ENCODE data around the gene C19orf44.

The C19orf44 gene

DNA sequence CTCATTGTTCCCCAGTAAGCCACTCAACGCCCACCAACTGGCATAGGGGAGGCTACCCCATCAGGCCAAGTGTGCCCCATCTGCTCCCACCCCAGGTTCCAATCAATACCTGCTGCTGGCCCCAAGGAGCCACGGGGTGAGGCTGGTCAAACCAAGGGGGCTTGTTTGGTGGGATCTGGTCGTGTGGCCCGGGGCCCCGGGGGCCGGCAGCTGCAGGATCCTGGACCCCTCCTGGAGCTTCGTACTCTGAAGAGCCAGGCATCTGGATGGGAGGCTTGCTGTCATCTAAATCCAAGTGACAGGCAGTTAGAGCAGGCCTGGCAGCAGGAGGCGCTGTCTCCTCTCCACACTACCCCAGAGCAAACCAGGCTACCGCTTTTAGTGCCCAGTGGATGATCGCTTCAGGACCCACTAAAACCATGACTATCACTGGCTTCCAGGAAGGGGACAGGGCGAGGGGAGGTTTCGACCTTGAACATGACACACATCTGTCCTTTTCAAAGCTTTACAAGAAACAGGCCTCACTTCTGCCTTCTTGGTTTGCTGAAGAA, 31.9 kb downstream of the C19orf44 start:
- H3K9ac ChIP-seq (ENCODE audit: low read depth, low read length) = no peak overlapping the region
- no peaks in the 10 kb centered on the region for H3K27me3 ChIP-seq (ENCODE audit: control insufficient read depth, insufficient read depth, low read length)
- no peaks in the 10 kb centered on the region for H3K4me1 ChIP-seq (ENCODE audit: control insufficient read depth, insufficient read depth, low read length)
- no peak overlapping the region for H3K4me3 ChIP-seq (ENCODE audit: low read depth, low read length)
- H3K36me3 ChIP-seq (ENCODE audit: control insufficient read depth, insufficient read depth, low read length) = peaks cover 99% of the 10 kb centered on the region
- no peak overlapping the region for H3K27ac ChIP-seq (ENCODE audit: low read depth, low read length)
- H3K9me3 ChIP-seq (ENCODE audit: control insufficient read depth, insufficient read depth, low read length) = no peaks in the 10 kb centered on the region

DNA sequence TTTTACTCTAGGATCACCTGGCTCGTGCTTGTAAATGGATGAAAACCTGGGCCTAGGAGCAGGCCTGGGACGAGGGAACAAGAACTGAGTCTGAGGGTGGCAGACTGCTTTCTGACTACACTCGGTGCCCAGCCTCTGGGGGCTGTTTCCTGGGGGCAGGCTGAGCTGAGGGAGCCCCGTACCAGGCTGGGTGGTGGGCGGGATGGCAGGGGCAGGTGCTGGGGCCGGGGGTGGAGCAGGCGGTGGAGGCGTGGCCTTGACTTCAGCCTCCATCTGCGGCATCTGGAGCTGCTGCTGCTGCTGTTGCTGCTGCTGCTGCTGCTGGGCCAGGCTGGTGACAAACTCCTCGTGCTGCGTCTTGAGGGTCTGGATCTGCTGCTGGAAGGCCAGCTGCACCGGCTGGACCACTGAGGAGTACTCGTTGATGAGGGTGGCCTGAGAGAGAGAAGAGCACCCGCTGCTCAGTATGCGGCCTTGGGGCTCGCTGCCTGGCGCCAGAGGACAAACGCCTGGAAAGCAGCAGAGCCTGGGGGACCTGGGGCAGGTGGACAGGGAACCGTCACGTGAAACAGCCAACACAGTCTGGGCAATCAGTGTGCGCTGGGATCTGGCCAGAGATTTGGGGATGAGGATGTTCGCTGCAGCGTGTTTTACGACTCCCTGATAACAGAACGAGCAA, 33.4 kb downstream of the C19orf44 start:
- Histone ChIP-seq H3K27me3 (ENCODE audit: control insufficient read depth, insufficient read depth, low read length) (no peaks in the 10 kb centered on the region), H3K9me3 (ENCODE audit: control insufficient read depth, insufficient read depth, low read length) (no peaks in the 10 kb centered on the region), H3K4me3 (ENCODE audit: low read depth, low read length) (no peak overlapping the region), H3K36me3 (ENCODE audit: control insufficient read depth, insufficient read depth, low read length) (peaks cover 99% of the 10 kb centered on the region), H3K9ac (ENCODE audit: low read depth, low read length) (no peak overlapping the region), H3K27ac (ENCODE audit: low read depth, low read length) (no peak overlapping the region), H3K4me1 (ENCODE audit: control insufficient read depth, insufficient read depth, low read length) (no peaks in the 10 kb centered on the region)

DNA sequence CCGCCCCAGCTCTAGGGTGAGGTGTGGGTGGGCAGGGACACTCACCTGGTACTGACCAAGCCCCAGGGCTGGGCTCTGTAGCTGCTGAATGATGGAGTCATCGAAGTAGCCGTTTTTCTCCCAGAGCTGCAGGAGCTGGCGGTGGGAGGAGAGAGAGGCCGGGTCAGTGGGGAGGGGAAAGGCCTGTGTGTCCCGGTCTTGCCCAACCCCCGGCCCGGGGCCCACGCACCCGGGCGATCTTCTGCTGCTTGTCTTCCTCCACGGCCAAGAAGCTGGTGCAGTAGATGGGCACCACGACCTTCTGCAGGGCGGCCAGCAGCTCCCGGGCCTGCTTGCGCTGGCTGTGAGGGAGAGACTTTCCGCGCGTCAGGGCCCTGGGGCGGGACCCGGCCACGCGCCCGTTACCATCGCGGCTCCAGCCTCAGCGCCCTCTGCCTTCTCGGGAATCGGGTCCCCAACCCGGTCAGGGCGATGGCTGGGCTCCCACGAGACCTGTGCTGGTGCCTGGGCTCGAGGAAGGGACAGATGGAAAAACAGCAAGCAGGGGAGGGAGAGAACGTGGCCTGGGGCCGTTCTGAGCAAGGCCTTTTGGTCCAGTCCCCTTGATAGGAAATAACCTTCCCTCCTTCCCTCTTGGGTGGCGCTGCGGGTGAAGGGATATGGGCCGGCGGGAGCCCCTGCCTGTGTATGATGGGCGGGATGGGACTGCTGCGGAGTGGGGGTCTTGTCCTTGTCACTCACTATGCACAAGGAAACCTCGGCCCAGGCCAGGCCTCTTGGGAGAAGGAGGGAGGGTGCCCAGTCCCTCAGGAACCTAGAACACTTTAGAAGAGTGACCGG, 34.6 kb downstream of the C19orf44 start:
- Histone ChIP-seq H3K4me3 (ENCODE audit: low read depth, low read length) (no peak overlapping the region), H3K27me3 (ENCODE audit: control insufficient read depth, insufficient read depth, low read length) (no peaks in the 10 kb centered on the region), H3K4me1 (ENCODE audit: control insufficient read depth, insufficient read depth, low read length) (no peaks in the 10 kb centered on the region), H3K9ac (ENCODE audit: low read depth, low read length) (no peak overlapping the region), H3K9me3 (ENCODE audit: control insufficient read depth, insufficient read depth, low read length) (no peaks in the 10 kb centered on the region), H3K27ac (ENCODE audit: low read depth, low read length) (no peak overlapping the region), H3K36me3 (ENCODE audit: control insufficient read depth, insufficient read depth, low read length) (peaks cover 99% of the 10 kb centered on the region)

DNA sequence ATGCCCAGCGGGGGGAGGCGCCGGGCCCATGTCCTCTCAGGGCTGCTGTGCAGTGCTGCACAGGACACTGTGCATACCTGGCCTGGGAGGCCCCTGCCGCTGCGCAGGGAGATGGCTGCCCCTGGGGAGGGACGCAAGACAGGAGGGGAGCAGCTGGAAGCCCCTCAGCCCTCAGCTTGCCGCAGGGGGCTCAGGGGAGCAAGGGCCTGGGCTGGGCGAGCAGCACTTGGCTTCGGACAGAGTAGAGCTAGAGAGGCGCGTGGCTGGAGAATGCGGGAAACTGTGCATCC, 35.1 kb downstream of the C19orf44 start:
- Histone ChIP-seq H3K4me3 (ENCODE audit: low read depth, low read length) (no peak overlapping the region), H3K9me3 (ENCODE audit: control insufficient read depth, insufficient read depth, low read length) (no peaks in the 10 kb centered on the region), H3K9ac (ENCODE audit: low read depth, low read length) (no peak overlapping the region), H3K27me3 (ENCODE audit: control insufficient read depth, insufficient read depth, low read length) (no peaks in the 10 kb centered on the region), H3K27ac (ENCODE audit: low read depth, low read length) (no peak overlapping the region), H3K36me3 (ENCODE audit: control insufficient read depth, insufficient read depth, low read length) (peaks cover 99% of the 10 kb centered on the region), H3K4me1 (ENCODE audit: control insufficient read depth, insufficient read depth, low read length) (no peaks in the 10 kb centered on the region)

DNA sequence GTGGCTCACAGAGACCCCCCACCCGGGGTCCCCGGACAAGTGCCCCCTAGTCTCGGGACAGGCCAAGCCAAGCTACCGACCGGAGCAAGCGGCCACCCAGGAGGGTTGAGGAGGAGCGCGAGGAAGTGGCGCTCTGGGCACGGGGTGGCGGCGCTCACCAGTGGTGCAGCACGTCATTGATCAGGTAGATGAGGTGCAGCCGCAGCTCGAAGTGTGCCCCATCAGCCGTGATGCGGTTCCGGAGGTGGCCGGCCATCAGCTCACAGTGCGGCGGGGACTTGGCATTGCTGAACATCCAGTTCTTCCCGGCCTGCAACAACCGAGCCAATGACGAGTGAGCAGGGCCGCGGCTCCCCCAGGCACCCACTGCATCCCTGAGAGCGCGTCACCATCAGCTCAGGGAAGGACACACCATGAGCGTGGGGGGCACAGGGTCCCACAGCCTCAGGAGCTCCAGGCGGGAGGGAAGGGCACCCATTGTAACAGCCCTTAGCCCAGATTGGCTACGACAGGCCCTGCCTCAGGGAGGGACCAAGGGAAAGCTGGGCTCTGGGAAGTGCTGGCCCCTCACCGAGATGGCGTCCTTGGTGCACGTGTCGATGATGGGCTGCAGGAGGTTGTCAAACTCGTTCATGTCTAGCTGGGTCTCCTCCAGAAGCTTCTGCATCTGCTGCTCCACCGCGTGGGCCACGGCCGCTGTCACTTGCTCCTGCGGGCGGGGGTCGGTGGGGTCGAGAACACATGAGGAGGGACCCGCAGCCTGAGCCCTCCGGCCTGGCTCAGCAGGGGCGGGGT, 36.4 kb downstream of the C19orf44 start:
- Histone ChIP-seq H3K36me3 (ENCODE audit: control insufficient read depth, insufficient read depth, low read length) (peaks cover 96% of the 10 kb centered on the region), H3K4me1 (ENCODE audit: control insufficient read depth, insufficient read depth, low read length) (no peaks in the 10 kb centered on the region), H3K9me3 (ENCODE audit: control insufficient read depth, insufficient read depth, low read length) (no peaks in the 10 kb centered on the region), H3K27ac (ENCODE audit: low read depth, low read length) (no peak overlapping the region), H3K9ac (ENCODE audit: low read depth, low read length) (no peak overlapping the region), H3K4me3 (ENCODE audit: low read depth, low read length) (no peak overlapping the region), H3K27me3 (ENCODE audit: control insufficient read depth, insufficient read depth, low read length) (no peaks in the 10 kb centered on the region)

GRCh38 chr19:16535381-16535780, 39.2 kb downstream of the C19orf44 start:
- Histone ChIP-seq H3K4me1 (ENCODE audit: control insufficient read depth, insufficient read depth, low read length) (no peaks in the 10 kb centered on the region), H3K27ac (ENCODE audit: low read depth, low read length) (no peak overlapping the region), H3K36me3 (ENCODE audit: control insufficient read depth, insufficient read depth, low read length) (peaks cover 83% of the 10 kb centered on the region), H3K9me3 (ENCODE audit: control insufficient read depth, insufficient read depth, low read length) (no peaks in the 10 kb centered on the region), H3K9ac (ENCODE audit: low read depth, low read length) (no peak overlapping the region), H3K4me3 (ENCODE audit: low read depth, low read length) (no peak overlapping the region), H3K27me3 (ENCODE audit: control insufficient read depth, insufficient read depth, low read length) (no peaks in the 10 kb centered on the region)

DNA sequence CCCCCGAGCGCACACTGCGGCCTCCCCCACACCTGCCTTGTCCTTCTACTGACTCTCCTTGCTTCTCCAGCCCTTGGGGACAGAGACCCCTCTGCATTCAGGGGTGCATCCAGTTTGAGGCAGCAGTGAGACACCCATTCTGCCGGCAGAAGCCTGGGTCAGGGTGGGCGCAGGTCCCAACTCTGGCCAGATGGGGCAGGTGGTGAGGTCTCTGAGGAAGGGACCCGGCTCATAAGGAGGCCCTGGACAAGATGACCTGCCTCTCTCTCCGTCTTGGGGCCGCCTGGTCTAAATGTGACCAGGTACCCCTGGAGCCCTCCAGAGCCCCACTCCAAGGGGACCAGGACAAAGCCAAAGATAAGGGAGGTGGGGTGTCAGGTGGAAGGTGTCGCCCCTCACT, 39.9 kb downstream of the C19orf44 start:
- H3K9me3 ChIP-seq (ENCODE audit: control insufficient read depth, insufficient read depth, low read length) = no peaks in the 10 kb centered on the region
- H3K36me3 ChIP-seq (ENCODE audit: control insufficient read depth, insufficient read depth, low read length) = peaks cover 75% of the 10 kb centered on the region
- H3K4me1 ChIP-seq (ENCODE audit: control insufficient read depth, insufficient read depth, low read length) = no peaks in the 10 kb centered on the region
- no peak overlapping the region for H3K27ac ChIP-seq (ENCODE audit: low read depth, low read length)
- no peaks in the 10 kb centered on the region for H3K27me3 ChIP-seq (ENCODE audit: control insufficient read depth, insufficient read depth, low read length)
- no peak overlapping the region for H3K9ac ChIP-seq (ENCODE audit: low read depth, low read length)
- H3K4me3 ChIP-seq (ENCODE audit: low read depth, low read length) = no peak overlapping the region

DNA sequence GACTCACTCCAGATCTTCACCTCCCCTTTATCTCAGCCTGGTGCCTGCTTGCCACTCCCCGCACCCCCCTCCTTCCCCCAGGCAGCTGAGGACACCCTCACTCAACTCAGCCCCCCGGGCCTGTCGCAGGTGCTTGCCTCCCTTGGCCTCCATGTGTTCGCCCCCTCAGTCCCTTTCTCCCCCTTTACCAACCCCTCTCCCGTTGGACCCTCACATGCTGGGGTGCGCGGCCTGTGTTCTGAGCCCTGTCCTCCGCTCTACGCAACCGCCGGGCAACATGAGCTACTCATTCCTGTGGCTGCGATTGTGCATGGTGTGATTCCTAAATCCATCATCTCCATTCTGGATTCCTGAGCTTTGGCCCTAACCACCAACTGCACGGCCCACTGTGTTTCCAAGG, 40.9 kb downstream of the C19orf44 start:
- Histone ChIP-seq H3K36me3 (ENCODE audit: control insufficient read depth, insufficient read depth, low read length) (peaks cover 65% of the 10 kb centered on the region), H3K4me1 (ENCODE audit: control insufficient read depth, insufficient read depth, low read length) (no peaks in the 10 kb centered on the region), H3K9ac (ENCODE audit: low read depth, low read length) (no peak overlapping the region), H3K9me3 (ENCODE audit: control insufficient read depth, insufficient read depth, low read length) (no peaks in the 10 kb centered on the region), H3K4me3 (ENCODE audit: low read depth, low read length) (no peak overlapping the region), H3K27me3 (ENCODE audit: control insufficient read depth, insufficient read depth, low read length) (no peaks in the 10 kb centered on the region), H3K27ac (ENCODE audit: low read depth, low read length) (no peak overlapping the region)

DNA sequence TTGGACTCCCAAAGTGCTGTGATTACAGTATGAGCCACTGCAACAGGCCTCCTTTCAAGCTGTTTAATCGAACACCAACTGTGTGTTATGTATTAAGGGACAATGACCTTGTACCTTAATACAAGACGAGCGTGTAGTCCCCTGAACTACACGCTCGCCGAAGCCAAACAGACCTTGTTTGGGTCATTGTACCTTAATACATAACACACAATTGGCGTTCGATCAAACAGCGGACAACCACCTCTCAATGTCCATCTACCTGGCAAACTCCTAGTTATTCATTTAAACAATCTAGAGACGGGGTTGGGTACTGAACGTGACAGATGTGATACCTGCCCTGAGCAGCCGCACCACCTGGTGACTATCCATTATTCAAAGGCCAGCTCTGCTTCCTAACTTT, 44.8 kb downstream of the C19orf44 start:
- no peaks in the 10 kb centered on the region for H3K27me3 ChIP-seq (ENCODE audit: control insufficient read depth, insufficient read depth, low read length)
- peaks cover 27% of the 10 kb centered on the region for H3K36me3 ChIP-seq (ENCODE audit: control insufficient read depth, insufficient read depth, low read length)
- H3K27ac ChIP-seq (ENCODE audit: low read depth, low read length) = no peak overlapping the region
- H3K4me1 ChIP-seq (ENCODE audit: control insufficient read depth, insufficient read depth, low read length) = no peaks in the 10 kb centered on the region
- peak overlapping the region; percentile 80; the same call in 1 of the 2 replicates for H3K9ac ChIP-seq (ENCODE audit: low read depth, low read length)
- no peaks in the 10 kb centered on the region for H3K9me3 ChIP-seq (ENCODE audit: control insufficient read depth, insufficient read depth, low read length)
- peak overlapping the region; percentile 100 for H3K4me3 ChIP-seq (ENCODE audit: low read depth, low read length)

- Histone ChIP-seq H3K36me3 (ENCODE audit: control insufficient read depth, insufficient read depth, low read length) (peaks cover 21% of the 10 kb centered on the region), H3K27ac (ENCODE audit: low read depth, low read length) (peak overlapping the region; percentile 91), H3K4me3 (ENCODE audit: low read depth, low read length) (peak overlapping the region; percentile 100), H3K9ac (ENCODE audit: low read depth, low read length) (peak overlapping the region; percentile 80), H3K27me3 (ENCODE audit: control insufficient read depth, insufficient read depth, low read length) (no peaks in the 10 kb centered on the region), H3K9me3 (ENCODE audit: control insufficient read depth, insufficient read depth, low read length) (no peaks in the 10 kb centered on the region), H3K4me1 (ENCODE audit: control insufficient read depth, insufficient read depth, low read length) (no peaks in the 10 kb centered on the region)
Measured at GRCh38 chr19:16541526-16542044, 45.4 kb downstream of the C19orf44 start.

Measured in HUES48 (cell line).